Astrocyte of the cerebellum (primary cell): ENCODE measurements around the gene MYBPH.

Source experiments
- DNase-seq: peaks from one replicate; pipeline ENCODE4 v3.0.0-alpha.2; 2011; ENCODE audit warnings: low read depth
- H3K4me3 ChIP-seq: 2 replicates; pipeline ENCODE4 v1.5.1; 2011; ENCODE audit warnings: mild to moderate bottlenecking, low read depth, low read length, moderate library complexity
- CTCF ChIP-seq: IDR thresholded peaks from 2 replicates; pipeline ENCODE4 v1.5.1; 2012; ENCODE audit warnings: low read length, low read depth, moderate library complexity, mild to moderate bottlenecking; ENCODE audit errors: missing control alignments
- in situ Hi-C: cut with HindIII; loops from 2 replicates; pipeline ENCODE4 v1.10.0; 2017; ENCODE audit warnings: low sequenced_read_pairs

The MYBPH gene

GRCh38 chr1:203183828-203184227 lies 8.2 kb upstream of the MYBPH start:
- in situ Hi-C loops, result no loop called here
- DNase-seq, result no peak
- H3K4me3 ChIP-seq, result no peak overlapping the region
- TF ChIP-seq CTCF, result no peak

- TF ChIP-seq CTCF, result no peak
- in situ Hi-C loops, result no loop called here
- H3K4me3 ChIP-seq, result no peak overlapping the region
- DNase-seq, result no peak
Observed at GRCh38 chr1:203182387-203182953, 6.8 kb upstream of the MYBPH start.

GRCh38 chr1:203181586-203182386 lies 6.2 kb upstream of the MYBPH start:
- no peak overlapping the region for H3K4me3 ChIP-seq
- DNase-seq, result no peak
- in situ Hi-C loops, result no loop called here
- TF ChIP-seq CTCF, result no peak

- in situ Hi-C loops, result no loop called here
- no peak for DNase-seq
- H3K4me3 ChIP-seq, result no peak overlapping the region
- TF ChIP-seq CTCF, result no peak
Observed at GRCh38 chr1:203180611-203181330, 5.1 kb upstream of the MYBPH start.

GRCh38 chr1:203179667-203180005 lies 4.0 kb upstream of the MYBPH start:
- in situ Hi-C loops, result no loop called here
- no peak for TF ChIP-seq CTCF
- DNase-seq, result no peak
- H3K4me3 ChIP-seq, result no peak overlapping the region

GRCh38 chr1:203178821-203179666 lies 3.4 kb upstream of the MYBPH start:
- no peak for TF ChIP-seq CTCF
- in situ Hi-C loops, result no loop called here
- H3K4me3 ChIP-seq, result no peak overlapping the region
- DNase-seq, result no peak
